Right lobe of liver (tissue), 6 donors: ENCODE data around the gene ATP6V1C2. TPM values are rescaled to one million over a fixed set of nuclear protein-coding genes. Genes with fewer than 3 reads are reported as not detected.

Source experiments
- ATAC-seq, 4 donors: fragments of 200-7000 bp; cut with Tn5 transposase; one replicate each; pipeline ENCODE4 v1.9.1; 2020; ENCODE audit warnings: mild to moderate bottlenecking in 4 of 4, moderate library complexity in 4 of 4
- DNase-seq, 3 donors: peaks; one replicate each; pipeline ENCODE4 v3.0.0-alpha.2; 2020
- H3K27ac ChIP-seq, 3 donors: fragments of 200-600 bp; one replicate each; pipeline ENCODE4 v1.8.0; 2022
- H3K27me3 ChIP-seq, 2 donors: fragments of 200-600 bp; one replicate each; pipeline ENCODE4 v1.8.0; 2022
- H3K36me3 ChIP-seq, 4 donors: fragments of 200-600 bp; sonication (generic) in 1 of 4; one replicate each; pipeline versions ENCODE4 v1.5.1 to v1.8.0; 2017 to 2022; ENCODE audit warnings: control low read depth in 1 of 4
- H3K4me1 ChIP-seq, 4 donors: fragments of 200-600 bp; sonication (generic) in 1 of 4; one replicate each; pipeline versions ENCODE4 v1.5.1 to v1.8.0; 2017 to 2022; ENCODE audit warnings: control low read depth in 1 of 4
- H3K4me3 ChIP-seq, 3 donors: fragments of 200-600 bp; one replicate each; pipeline ENCODE4 v1.8.0; 2022
- H3K9me3 ChIP-seq, 4 donors: fragments of 200-600 bp; sonication (generic) in 1 of 4; one replicate each; pipeline versions ENCODE4 v1.5.1 to v1.8.0; 2017 to 2022; ENCODE audit warnings: control low read depth in 1 of 4
- POLR2A ChIP-seq: fragments of 450-650 bp; IDR thresholded peaks from one replicate; pipeline ENCODE4 v1.6.1; 2017; ENCODE audit warnings: antibody characterized with exemption, mild to moderate bottlenecking
- WGBS: methylation state at CpG from one replicate; pipeline ENCODE4 v1.1.6; 2018; ENCODE audit warnings: low coverage, low lambda C conversion rate; ENCODE audit not compliant: insufficient coverage; ENCODE audit errors: missing lambda C conversion rate; 5-methylcytosine and 5-hydroxymethylcytosine counted together
- intact Hi-C, 2 donors: fragments of 100-400 bp; cut with DNase I; formaldehyde crosslinking; loops; one replicate each; pipeline versions ENCODE4 v1.11.2 to v1.14.1; 2022
- total RNA-seq, 6 experiments: library from RNA; depleted of rRNA in 2 of 6; stranded (reverse); fragments of >200 nt in 2 of 6; fragmentation: NEBNext Ultra II Directional in 3 of 6; extraction: Animal tissue kit (Norgen Biotek cat#: 25700) in 3 of 6; gene quantifications; one replicate each; pipeline versions ENCODE4 v1.1.0 to v1.2.4, GENCODE V29; 2016 to 2023
- TF ChIP-seq, protein P1 (sequence below), 4 donors: fragments of 200-600 bp in 3 of 4; fragments of 450-650 bp in 1 of 4; IDR thresholded peaks; one replicate each; pipeline versions ENCODE4 v1.5.1 to v1.8.0; 2016 to 2022; ENCODE audit warnings: antibody characterized with exemption in 4 of 4, mild to moderate bottlenecking in 2 of 4
- donor health status: DM: no; HTN: yes; CAD: no.
- donor health status: DM: no; HTN: no; CAD: no.
- donor health status: DM: no; HTN: no; CAD: no.
- donor health status: DM: no; HTN: yes; CAD: no.
- donor health status: DM: no; HTN: yes; CAD: no.

Gene ATP6V1C2
- total RNA-seq, 6 experiments from 2014 or later: 0.12 to 0.22 TPM; not detected in 4

DNA sequence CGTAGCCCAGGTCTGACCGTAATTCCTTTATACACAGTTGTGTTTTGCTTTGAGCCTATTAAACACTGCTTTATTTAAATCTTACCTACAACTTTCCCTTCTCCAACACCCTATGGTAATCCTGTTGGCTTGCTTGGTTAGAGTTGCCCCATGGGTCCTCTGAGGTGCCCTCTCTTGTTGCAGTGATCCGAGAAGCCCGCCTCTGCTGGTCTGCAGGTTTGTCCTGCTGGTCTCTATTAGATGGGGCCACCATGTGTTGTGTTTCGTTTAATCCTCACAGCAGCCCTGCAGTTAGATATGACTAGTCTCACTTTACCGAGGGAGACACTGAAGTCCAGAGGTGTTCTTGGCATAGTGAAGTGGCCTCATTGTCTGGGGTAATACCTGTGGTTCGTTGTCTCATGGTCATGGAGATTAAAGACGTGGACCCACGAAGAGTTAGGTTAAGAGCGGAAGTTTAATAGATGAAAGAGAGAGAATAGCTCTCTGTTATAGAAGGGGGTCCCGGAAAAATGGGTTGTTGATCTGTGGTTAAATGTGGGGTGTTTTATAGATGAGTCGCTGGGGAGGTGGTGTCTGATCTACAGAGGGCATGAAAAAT is 98.4 kb downstream of the ATP6V1C2 start:
- intact Hi-C loops: no loop called here
- H3K36me3 ChIP-seq: no peaks in the 10 kb centered on the region
- H3K4me1 ChIP-seq: no peaks in the 10 kb centered on the region
- ATAC-seq: no peak
- 84% methylated on average over 11 of the region's 12 CpGs for WGBS
- H3K27ac ChIP-seq: no peak overlapping the region
- H3K27me3 ChIP-seq: no peaks in the 10 kb centered on the region
- no peak overlapping the region for H3K4me3 ChIP-seq
- TF ChIP-seq, protein P1, sequence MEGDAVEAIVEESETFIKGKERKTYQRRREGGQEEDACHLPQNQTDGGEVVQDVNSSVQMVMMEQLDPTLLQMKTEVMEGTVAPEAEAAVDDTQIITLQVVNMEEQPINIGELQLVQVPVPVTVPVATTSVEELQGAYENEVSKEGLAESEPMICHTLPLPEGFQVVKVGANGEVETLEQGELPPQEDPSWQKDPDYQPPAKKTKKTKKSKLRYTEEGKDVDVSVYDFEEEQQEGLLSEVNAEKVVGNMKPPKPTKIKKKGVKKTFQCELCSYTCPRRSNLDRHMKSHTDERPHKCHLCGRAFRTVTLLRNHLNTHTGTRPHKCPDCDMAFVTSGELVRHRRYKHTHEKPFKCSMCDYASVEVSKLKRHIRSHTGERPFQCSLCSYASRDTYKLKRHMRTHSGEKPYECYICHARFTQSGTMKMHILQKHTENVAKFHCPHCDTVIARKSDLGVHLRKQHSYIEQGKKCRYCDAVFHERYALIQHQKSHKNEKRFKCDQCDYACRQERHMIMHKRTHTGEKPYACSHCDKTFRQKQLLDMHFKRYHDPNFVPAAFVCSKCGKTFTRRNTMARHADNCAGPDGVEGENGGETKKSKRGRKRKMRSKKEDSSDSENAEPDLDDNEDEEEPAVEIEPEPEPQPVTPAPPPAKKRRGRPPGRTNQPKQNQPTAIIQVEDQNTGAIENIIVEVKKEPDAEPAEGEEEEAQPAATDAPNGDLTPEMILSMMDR (IDR thresholded peaks at IDR 0.05): no peak
- no peak for TF ChIP-seq POLR2A
- H3K9me3 ChIP-seq: no peaks in the 10 kb centered on the region
- no peak for DNase-seq

DNA sequence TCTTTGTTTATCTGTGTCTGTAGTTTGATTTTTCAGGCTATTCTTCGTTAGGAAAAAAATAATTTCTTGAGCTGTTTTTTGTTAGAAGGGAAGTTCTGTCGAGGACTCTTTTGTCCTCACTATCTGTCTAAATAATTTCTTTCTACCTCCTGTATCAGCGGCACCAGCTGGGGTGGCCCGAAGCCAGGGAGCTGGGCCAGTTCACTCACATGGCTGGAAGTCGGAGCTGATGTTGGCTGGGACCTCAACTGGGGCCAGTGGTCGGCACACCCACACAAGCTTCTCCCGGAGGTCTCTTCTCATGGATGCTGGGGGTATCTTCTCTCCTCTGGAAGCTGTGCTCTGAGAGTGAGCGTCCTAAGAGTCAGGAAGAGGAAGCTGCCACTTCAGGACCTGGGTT is 99.1 kb downstream of the ATP6V1C2 start:
- 25% methylated on average over 5 of the region's 8 CpGs for WGBS
- Histone ChIP-seq H3K27me3 (no peaks in the 10 kb centered on the region), H3K4me3 (no peak overlapping the region), H3K9me3 (no peaks in the 10 kb centered on the region), H3K36me3 (no peaks in the 10 kb centered on the region), H3K4me1 (no peaks in the 10 kb centered on the region), H3K27ac (no peak overlapping the region)
- TF ChIP-seq, protein P1 (IDR thresholded peaks at IDR 0.05): no peak
- TF ChIP-seq POLR2A: no peak
- ATAC-seq (peak; percentile 25 to 58 (median 44)), DNase-seq (no peak)
- intact Hi-C loops: no loop called here

DNA sequence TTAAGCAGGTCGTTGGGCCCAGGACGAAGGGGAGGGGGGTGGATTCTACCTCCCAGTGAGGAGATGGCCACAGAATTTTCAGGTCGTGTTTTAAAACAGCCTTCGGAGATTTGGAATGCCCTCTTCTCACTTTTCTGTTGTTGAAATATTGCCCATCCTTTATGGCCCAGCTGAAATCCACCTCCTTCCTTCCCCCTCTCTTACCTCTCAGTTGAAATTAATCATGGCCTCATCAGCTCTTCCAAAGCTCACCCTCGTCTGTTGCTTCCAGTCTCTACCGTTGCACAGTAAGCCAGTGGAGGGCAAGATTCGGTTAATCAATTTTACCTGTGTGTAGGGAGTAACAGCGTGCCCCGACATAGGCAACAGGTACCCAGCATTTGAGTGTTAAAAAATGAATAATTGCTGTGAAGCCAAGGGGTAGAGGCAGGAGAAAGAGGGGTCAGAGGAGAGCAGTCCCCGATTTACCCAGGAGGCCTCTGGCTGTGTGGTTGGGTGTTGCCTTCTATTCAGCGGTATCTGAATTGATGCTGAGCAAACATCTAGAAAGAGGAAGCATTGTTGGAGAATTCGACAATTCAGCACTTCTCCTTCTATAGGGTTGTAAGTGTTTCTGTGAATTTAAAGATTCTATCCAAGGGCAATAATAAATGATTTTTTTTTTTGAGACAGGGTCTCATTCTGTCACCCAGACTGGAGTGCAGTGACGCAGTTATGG is 99.7 kb downstream of the ATP6V1C2 start:
- DNase-seq (no peak), ATAC-seq (peak; percentile 43 to 66 (median 48))
- no peak for TF ChIP-seq POLR2A
- TF ChIP-seq, protein P1 (IDR thresholded peaks at IDR 0.05): no peak
- Histone ChIP-seq H3K4me3 (no peak overlapping the region), H3K9me3 (no peaks in the 10 kb centered on the region), H3K4me1 (no peaks in the 10 kb centered on the region), H3K27ac (no peak overlapping the region), H3K27me3 (no peaks in the 10 kb centered on the region), H3K36me3 (no peaks in the 10 kb centered on the region)
- 67% methylated on average over 10 of the region's 13 CpGs for WGBS
- intact Hi-C loops: no loop called here

DNA sequence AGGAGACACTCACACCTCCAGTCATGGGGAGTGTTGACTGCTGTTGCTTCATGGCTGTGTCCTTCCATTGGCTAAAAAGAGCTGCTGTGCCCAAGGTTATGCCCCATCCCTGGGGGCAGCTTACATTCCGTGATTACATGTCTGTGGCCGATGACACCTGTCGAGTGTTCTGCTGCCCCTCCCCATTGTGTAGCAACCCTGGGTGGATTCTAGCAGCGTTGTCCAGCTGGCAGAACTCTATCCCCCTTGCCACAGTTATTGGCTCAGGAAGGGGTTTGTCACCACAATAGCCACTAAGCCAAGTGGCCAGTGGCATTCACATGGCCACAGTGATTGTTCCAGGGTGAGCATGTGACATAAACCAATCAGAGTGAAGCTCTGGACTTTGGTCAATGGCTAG is 102.8 kb downstream of the ATP6V1C2 start:
- TF ChIP-seq, protein P1 (IDR thresholded peaks at IDR 0.05): no peak
- no peak for TF ChIP-seq POLR2A
- intact Hi-C loops: no loop called here
- no peak for ATAC-seq
- H3K36me3 ChIP-seq: no peaks in the 10 kb centered on the region
- 40% methylated on average over 1 of the region's 4 CpGs for WGBS
- peaks cover 0 to 2% (median under 1%) of the 10 kb centered on the region in 4 donors for H3K4me1 ChIP-seq
- H3K4me3 ChIP-seq: no peak overlapping the region
- H3K27me3 ChIP-seq: no peaks in the 10 kb centered on the region
- H3K27ac ChIP-seq: no peak overlapping the region
- no peaks in the 10 kb centered on the region for H3K9me3 ChIP-seq
- DNase-seq: no peak
